H9 (cell line): Measurements from ENCODE around the gene KLHL28. TPM values are rescaled to one million over a fixed set of nuclear protein-coding genes. Genes with fewer than 3 reads are reported as not detected.

ENCODE experiments used
- DNase-seq: peaks from one replicate; pipeline ENCODE4 v3.0.0-alpha.2; 2017
- H2AFZ ChIP-seq: one replicate; pipeline ENCODE4 v1.6.1; 2013; ENCODE audit warnings: mild to moderate bottlenecking, low read length, control low read depth, moderate library complexity
- H2AK5ac ChIP-seq: 2 replicates; pipeline ENCODE4 v1.6.1; 2013; ENCODE audit warnings: low read length, control low read depth, mixed read lengths; ENCODE audit not compliant: insufficient read length
- H2BK120ac ChIP-seq: one replicate; pipeline ENCODE4 v1.6.1; 2013; ENCODE audit warnings: low read depth, mild to moderate bottlenecking, low read length, control low read depth, inconsistent platforms; ENCODE audit not compliant: poor library complexity, severe bottlenecking
- H2BK12ac ChIP-seq: 2 replicates; pipeline ENCODE4 v1.6.1; 2013; ENCODE audit warnings: low read length, control low read depth, mixed read lengths, low read depth; ENCODE audit not compliant: insufficient read length
- H2BK15ac ChIP-seq: 2 replicates; pipeline ENCODE4 v1.6.1; 2013; ENCODE audit warnings: low read depth, low read length, control low read depth
- H2BK20ac ChIP-seq: one replicate; pipeline ENCODE4 v1.6.1; 2013; ENCODE audit warnings: low read depth, mild to moderate bottlenecking, low read length, control low read depth, inconsistent platforms; ENCODE audit not compliant: poor library complexity, severe bottlenecking
- H2BK5ac ChIP-seq: 2 replicates; pipeline ENCODE4 v1.6.1; 2013; ENCODE audit warnings: low read length, control low read depth, mixed read lengths; ENCODE audit not compliant: insufficient read length
- H3K14ac ChIP-seq: 2 replicates; pipeline ENCODE4 v1.6.1; 2013; ENCODE audit warnings: low read length, control low read depth; ENCODE audit not compliant: insufficient read depth
- H3K18ac ChIP-seq: 2 replicates; pipeline ENCODE4 v1.6.1; 2013; ENCODE audit warnings: low read depth, mild to moderate bottlenecking, mixed read lengths, low read length, control low read depth; ENCODE audit not compliant: insufficient read length
- H3K23ac ChIP-seq: 2 replicates; pipeline ENCODE4 v1.6.1; 2013; ENCODE audit warnings: low read length, control low read depth, mixed read lengths, low read depth; ENCODE audit not compliant: insufficient read length
- H3K23me2 ChIP-seq: 2 replicates; pipeline ENCODE4 v1.6.1; 2013; ENCODE audit warnings: low read depth, mild to moderate bottlenecking, mixed read lengths, low read length, control low read depth; ENCODE audit not compliant: insufficient read length, poor library complexity, severe bottlenecking
- H3K27ac ChIP-seq: 2 replicates; pipeline ENCODE4 v1.5.1; 2013; ENCODE audit warnings: low read length, control low read depth, mixed read lengths, low read depth; ENCODE audit not compliant: insufficient read length
- H3K27me3 ChIP-seq: 2 replicates; pipeline ENCODE4 v1.6.1; 2013; ENCODE audit warnings: low read length, control low read depth, inconsistent platforms; ENCODE audit not compliant: insufficient read depth
- H3K4ac ChIP-seq: 2 replicates; pipeline ENCODE4 v1.6.1; 2013; ENCODE audit warnings: low read depth, mild to moderate bottlenecking, control low read depth, inconsistent platforms, low read length, moderate library complexity
- H3K4me1 ChIP-seq: 2 replicates; pipeline ENCODE4 v1.6.1; 2013; ENCODE audit warnings: low read length, control low read depth, inconsistent platforms; ENCODE audit not compliant: insufficient read depth
- H3K4me2 ChIP-seq: 2 replicates; pipeline ENCODE4 v1.6.1; 2013; ENCODE audit warnings: low read length, control low read depth, mixed read lengths; ENCODE audit not compliant: insufficient read length, insufficient read depth
- H3K56ac ChIP-seq: 2 replicates; pipeline ENCODE4 v1.6.1; 2013; ENCODE audit warnings: low read depth, mild to moderate bottlenecking, mixed read lengths, low read length, control low read depth; ENCODE audit not compliant: insufficient read length
- H3K79me1 ChIP-seq: 2 replicates; pipeline ENCODE4 v1.6.1; 2013; ENCODE audit warnings: low read depth, mild to moderate bottlenecking, moderate library complexity, low read length, control low read depth, inconsistent platforms; ENCODE audit not compliant: insufficient read depth, poor library complexity, severe bottlenecking
- H3K79me2 ChIP-seq: 2 replicates; pipeline ENCODE4 v1.6.1; 2013; ENCODE audit warnings: low read length, control low read depth, inconsistent platforms; ENCODE audit not compliant: insufficient read depth
- H3K9ac ChIP-seq: 2 replicates; pipeline ENCODE4 v1.6.1; 2013; ENCODE audit warnings: low read length, control low read depth, mixed read lengths; ENCODE audit not compliant: insufficient read length; ENCODE audit errors: extremely low read depth
- H3K9me3 ChIP-seq: one replicate; pipeline ENCODE4 v1.6.1; 2013; ENCODE audit warnings: low read depth, low read length, inconsistent platforms; ENCODE audit not compliant: control insufficient read depth
- H3T11ph ChIP-seq: one replicate; pipeline ENCODE4 v1.6.1; 2013; ENCODE audit warnings: mild to moderate bottlenecking, low read length, control low read depth, inconsistent platforms
- H4K20me1 ChIP-seq: one replicate; pipeline ENCODE4 v1.6.1; 2013; ENCODE audit not compliant: control insufficient read depth, insufficient read length, insufficient read depth
- H4K5ac ChIP-seq: 2 replicates; pipeline ENCODE4 v1.6.1; 2013; ENCODE audit warnings: low read depth, mild to moderate bottlenecking, mixed read lengths, low read length, control low read depth; ENCODE audit not compliant: insufficient read length
- H4K8ac ChIP-seq: replicated peaks from 2 replicates; pipeline ENCODE4 v1.6.1; 2013; ENCODE audit warnings: low read length, control low read depth, mixed read lengths, low read depth; ENCODE audit not compliant: insufficient read length
- H4K91ac ChIP-seq: 2 replicates; pipeline ENCODE4 v1.6.1; 2013; ENCODE audit warnings: low read depth, mild to moderate bottlenecking, moderate library complexity, mixed read lengths, low read length, control low read depth; ENCODE audit not compliant: insufficient read length
- H3K27ac Mint-ChIP-seq, 3 experiments: 2 replicates in 2 of 3; 3 replicates in 1 of 3; pipeline ENCODE4 v1.8.0; 2020 to 2021; ENCODE audit warnings: mixed read lengths in 3 of 3, mild to moderate bottlenecking in 1 of 3, moderate library complexity in 1 of 3
- H3K27me3 Mint-ChIP-seq: 2 replicates; pipeline ENCODE4 v1.8.0; 2021; ENCODE audit warnings: low read depth, mild to moderate bottlenecking, moderate library complexity, mixed read lengths
- H3K36me3 Mint-ChIP-seq, 3 experiments: 2 replicates in 2 of 3; 3 replicates in 1 of 3; pipeline ENCODE4 v1.8.0; 2020 to 2021; ENCODE audit warnings: low read depth in 3 of 3, mixed read lengths in 3 of 3; ENCODE audit not compliant: insufficient read depth in 1 of 3
- H3K4me1 Mint-ChIP-seq, 2 experiments: 2 replicates each; pipeline ENCODE4 v1.8.0; 2020; ENCODE audit warnings: mixed read lengths in 2 of 2
- H3K4me3 Mint-ChIP-seq, 2 experiments: 2 replicates in 1 of 2; 3 replicates in 1 of 2; pipeline ENCODE4 v1.8.0; 2020 to 2021; ENCODE audit warnings: mild to moderate bottlenecking in 2 of 2, mixed read lengths in 2 of 2, moderate library complexity in 1 of 2
- H3K9me3 Mint-ChIP-seq, 2 experiments: 2 replicates in 1 of 2; 3 replicates in 1 of 2; pipeline ENCODE4 v1.8.0; 2020; ENCODE audit warnings: mild to moderate bottlenecking in 2 of 2, mixed read lengths in 2 of 2, moderate library complexity in 1 of 2
- CTCF ChIP-seq: fragments of 200-600 bp; sonication (generic); conservative IDR thresholded peaks from 3 replicates; pipeline ENCODE4 v1.8.0; 2021; ENCODE audit warnings: antibody characterized with exemption, mild to moderate bottlenecking
- WGBS: extraction: QIAGEN DNeasy Blood & Tissue Kit; methylation state at CpG from one replicate; pipeline ENCODE4 v1.1.7; 2013; ENCODE audit warnings: missing lambda C conversion rate, low lambda C conversion rate, mixed read lengths; ENCODE audit not compliant: insufficient read length; ENCODE audit errors: extremely low coverage; 5-methylcytosine and 5-hydroxymethylcytosine counted together
- total RNA-seq: library from RNA; stranded (reverse); gene quantifications from 2 replicates; pipeline ENCODE4 v1.2.1, GENCODE V29; 2021

KLHL28 gene
- total RNA-seq, 1 experiment from 2014 or later = 10.2 TPM

DNA sequence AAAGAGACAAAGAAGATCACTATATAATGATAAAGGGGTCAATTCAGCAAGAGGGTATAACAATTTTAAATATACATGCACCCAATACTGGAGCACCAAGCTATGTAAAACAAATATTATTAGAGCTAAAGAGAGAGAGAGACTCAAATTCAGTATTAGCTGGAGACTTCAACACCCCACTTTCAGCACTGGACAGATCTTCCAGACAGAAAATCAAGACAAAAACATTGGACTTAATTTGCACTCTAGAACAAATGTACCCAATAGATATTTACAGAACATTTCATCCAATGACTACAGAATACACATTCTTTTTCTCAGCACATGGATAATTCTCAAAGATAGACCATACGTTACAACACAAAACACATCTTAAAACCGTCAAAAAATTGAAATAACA, 81.0 kb downstream of the KLHL28 start:
- no peak overlapping the region for H3K9ac ChIP-seq
- H3T11ph ChIP-seq = no peak overlapping the region
- no peak for TF ChIP-seq CTCF
- H3K36me3 Mint-ChIP-seq = peaks cover 0 to 12% (median 4%) of the 10 kb centered on the region in 3 experiments; a peak in 4 of 7 replicates
- H3K9me3 ChIP-seq = no peaks in the 10 kb centered on the region
- no peak overlapping the region for H3K27ac Mint-ChIP-seq
- peaks cover 13 to 16% of the 10 kb centered on the region in 2 experiments for H3K9me3 Mint-ChIP-seq
- H3K4me3 Mint-ChIP-seq = no peak overlapping the region
- 100% methylated on average over 2 of the region's 2 CpGs for whole genome bisulfite sequencing
- H3K4me1 ChIP-seq = no peaks in the 10 kb centered on the region
- no peaks in the 10 kb centered on the region for H4K20me1 ChIP-seq
- no peak overlapping the region for H2BK20ac ChIP-seq
- no peaks in the 10 kb centered on the region for H3K27me3 ChIP-seq
- H3K79me2 ChIP-seq = no peaks in the 10 kb centered on the region
- no peak overlapping the region for H2BK12ac ChIP-seq
- no peak overlapping the region for H2AFZ ChIP-seq
- H3K27ac ChIP-seq = no peak overlapping the region
- H2BK5ac ChIP-seq = no peak overlapping the region
- no peak overlapping the region for H4K8ac ChIP-seq
- H3K18ac ChIP-seq = no peak overlapping the region
- no peak for DNase-seq
- H3K27me3 Mint-ChIP-seq = peaks cover 2% of the 10 kb centered on the region; the same call in 1 of the 2 replicates
- no peak overlapping the region for H3K4ac ChIP-seq
- no peak overlapping the region for H3K14ac ChIP-seq
- no peak overlapping the region for H4K91ac ChIP-seq
- H4K5ac ChIP-seq = no peak overlapping the region
- no peaks in the 10 kb centered on the region for H3K79me1 ChIP-seq
- H3K4me2 ChIP-seq = no peak overlapping the region
- H3K23me2 ChIP-seq = no peaks in the 10 kb centered on the region
- H3K23ac ChIP-seq = no peak overlapping the region
- no peak overlapping the region for H2AK5ac ChIP-seq
- no peaks in the 10 kb centered on the region for H3K4me1 Mint-ChIP-seq
- H2BK15ac ChIP-seq = no peak overlapping the region
- no peak overlapping the region for H2BK120ac ChIP-seq
- no peak overlapping the region for H3K56ac ChIP-seq

Other genes starting within 250 kb of the KLHL28 start
- gene TOGARAM1, start 243 bp upstream of the KLHL28 start, total RNA-seq = 9.6 and 11.4 TPM in 2 replicates
- gene PRPF39, start 122.2 kb upstream of the KLHL28 start, total RNA-seq = 57.2 and 59.8 TPM in 2 replicates
- gene FKBP3, start 172.5 kb upstream of the KLHL28 start, total RNA-seq = 154 and 157 TPM in 2 replicates
- 9.1 and 11.9 TPM in 2 replicates for gene FANCM, start 174.0 kb upstream of the KLHL28 start, total RNA-seq